Neural progenitor cell (in vitro differentiated cells): Measurements from ENCODE around the gene CNOT3.

Source experiments
- EZH2 ChIP-seq: fragments of 200-600 bp; sonication (generic); IDR thresholded peaks from 2 replicates; pipeline ENCODE4 v1.6.1; 2017; ENCODE audit warnings: antibody characterized with exemption, mild to moderate bottlenecking, moderate library complexity
- TF ChIP-seq, protein P1 (sequence below): fragments of 200-600 bp; sonication (generic); IDR thresholded peaks from 2 replicates; pipeline ENCODE4 v1.5.1; 2017; ENCODE audit warnings: antibody characterized with exemption, mild to moderate bottlenecking

DNA sequence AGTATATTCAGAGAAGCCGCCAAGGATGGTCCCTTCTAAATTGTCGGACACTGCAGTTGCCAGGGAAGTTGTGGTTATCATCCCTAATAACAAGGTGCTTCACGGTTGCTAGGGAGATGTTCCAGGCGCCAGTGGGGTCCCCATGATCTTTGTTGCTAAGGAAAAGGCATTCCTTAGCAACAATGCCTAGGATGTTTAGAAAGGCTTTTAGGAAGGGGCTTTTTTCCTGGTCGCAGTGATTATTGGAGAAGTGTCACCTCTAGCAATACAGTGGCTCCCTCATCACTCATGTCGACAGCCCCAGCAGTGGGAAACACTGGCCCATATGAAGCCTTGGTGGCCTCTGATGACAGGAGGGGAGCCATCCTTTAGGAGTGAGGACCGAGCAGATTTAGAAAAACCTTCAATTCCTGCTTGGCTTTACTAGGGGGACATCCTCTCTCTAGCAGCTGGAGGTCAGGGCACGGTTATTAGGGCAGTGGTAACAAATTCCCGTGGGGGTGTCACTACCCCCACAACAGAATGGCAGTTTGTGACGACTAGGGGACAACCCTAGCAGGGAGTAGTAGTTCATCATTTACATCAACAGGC lies 41.8 kb downstream of the CNOT3 start:
- TF ChIP-seq, protein P1, sequence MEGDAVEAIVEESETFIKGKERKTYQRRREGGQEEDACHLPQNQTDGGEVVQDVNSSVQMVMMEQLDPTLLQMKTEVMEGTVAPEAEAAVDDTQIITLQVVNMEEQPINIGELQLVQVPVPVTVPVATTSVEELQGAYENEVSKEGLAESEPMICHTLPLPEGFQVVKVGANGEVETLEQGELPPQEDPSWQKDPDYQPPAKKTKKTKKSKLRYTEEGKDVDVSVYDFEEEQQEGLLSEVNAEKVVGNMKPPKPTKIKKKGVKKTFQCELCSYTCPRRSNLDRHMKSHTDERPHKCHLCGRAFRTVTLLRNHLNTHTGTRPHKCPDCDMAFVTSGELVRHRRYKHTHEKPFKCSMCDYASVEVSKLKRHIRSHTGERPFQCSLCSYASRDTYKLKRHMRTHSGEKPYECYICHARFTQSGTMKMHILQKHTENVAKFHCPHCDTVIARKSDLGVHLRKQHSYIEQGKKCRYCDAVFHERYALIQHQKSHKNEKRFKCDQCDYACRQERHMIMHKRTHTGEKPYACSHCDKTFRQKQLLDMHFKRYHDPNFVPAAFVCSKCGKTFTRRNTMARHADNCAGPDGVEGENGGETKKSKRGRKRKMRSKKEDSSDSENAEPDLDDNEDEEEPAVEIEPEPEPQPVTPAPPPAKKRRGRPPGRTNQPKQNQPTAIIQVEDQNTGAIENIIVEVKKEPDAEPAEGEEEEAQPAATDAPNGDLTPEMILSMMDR: no peak
- TF ChIP-seq EZH2: no peak
